ENCODE measurements around the gene KSR1. TPM values are rescaled to one million over a fixed set of nuclear protein-coding genes. Genes with fewer than 3 reads are reported as not detected.
A peak's percentile ranks its signal among the peaks of the same experiment; 100 is the strongest.

Gene KSR1
- total RNA-seq, 2 donors from 2014 or later = 11.5 to 23.7 TPM

- TF ChIP-seq CTCF (IDR thresholded peaks at IDR 0.05) (no peak), POLR2A (IDR thresholded peaks at IDR 0.05) (no peak), POLR2AphosphoS5 (IDR thresholded peaks at IDR 0.05) (no peak)
- Histone ChIP-seq H3K36me3 (no peaks in the 10 kb centered on the region), H3K9me3 (no peaks in the 10 kb centered on the region), H3K4me3 (no peak overlapping the region), H3K27me3 (replicated peaks; ENCODE audit: insufficient read depth) (no peaks in the 10 kb centered on the region), H3K4me1 (replicated peaks) (no peaks in the 10 kb centered on the region), H3K27ac (no peak overlapping the region)
- WGBS = 95% methylated on average over 3 of the region's 3 CpGs
- no peak for DNase-seq (ENCODE audit: low spot score)
- intact Hi-C loops (cut with DNase I) = loop anchor here (5.0 kb wide), 1 partner anchor 34 kb away; no protein-coding TSS in a partner anchor
Observed at GRCh38 chr17:27536781-27537180, 80.5 kb downstream of the KSR1 start.

GRCh38 chr17:27538156-27538955 lies 82.1 kb downstream of the KSR1 start:
- H3K27ac ChIP-seq = no peak overlapping the region
- WGBS = 79% methylated on average over 11 of the region's 11 CpGs
- no peaks in the 10 kb centered on the region for H3K27me3 ChIP-seq (replicated peaks; ENCODE audit: insufficient read depth)
- no peaks in the 10 kb centered on the region for H3K36me3 ChIP-seq
- no peak for TF ChIP-seq CTCF (IDR thresholded peaks at IDR 0.05)
- TF ChIP-seq POLR2A (IDR thresholded peaks at IDR 0.05) = no peak
- TF ChIP-seq POLR2AphosphoS5 (IDR thresholded peaks at IDR 0.05) = no peak
- H3K4me3 ChIP-seq = no peak overlapping the region
- intact Hi-C loops (cut with DNase I) = loop anchor here (5.0 kb wide), 1 partner anchor 36 kb away; no protein-coding TSS in a partner anchor
- no peaks in the 10 kb centered on the region for H3K9me3 ChIP-seq
- no peak for DNase-seq (ENCODE audit: low spot score)
- H3K4me1 ChIP-seq (replicated peaks) = no peaks in the 10 kb centered on the region

GRCh38 chr17:27539152-27539551 lies 82.9 kb downstream of the KSR1 start:
- intact Hi-C loops (cut with DNase I) = loop anchor here (5.0 kb wide), 1 partner anchor 37 kb away; no protein-coding TSS in a partner anchor
- no peak overlapping the region for H3K27ac ChIP-seq

GRCh38 chr17:27539794-27540317 lies 83.6 kb downstream of the KSR1 start:
- 65% methylated on average over 3 of the region's 3 CpGs for WGBS
- H3K4me3 ChIP-seq = no peak overlapping the region
- peak overlapping the region in 1 of 2 donors; percentile 50 for H3K27ac ChIP-seq
- DNase-seq (ENCODE audit: low spot score) = no peak
- H3K9me3 ChIP-seq = no peaks in the 10 kb centered on the region
- H3K4me1 ChIP-seq (replicated peaks) = no peaks in the 10 kb centered on the region
- H3K36me3 ChIP-seq = no peaks in the 10 kb centered on the region
- intact Hi-C loops (cut with DNase I) = loop anchor here (5.0 kb wide), 1 partner anchor 38 kb away; no protein-coding TSS in a partner anchor
- TF ChIP-seq POLR2A (IDR thresholded peaks at IDR 0.05) (no peak), POLR2AphosphoS5 (IDR thresholded peaks at IDR 0.05) (no peak), CTCF (IDR thresholded peaks at IDR 0.05) (no peak)
- H3K27me3 ChIP-seq (replicated peaks; ENCODE audit: insufficient read depth) = no peaks in the 10 kb centered on the region

More at GRCh38 chr17:27539152-27539551, 82.9 kb downstream of the KSR1 start:
- no peaks in the 10 kb centered on the region for H3K4me1 ChIP-seq (replicated peaks)
- DNase-seq (ENCODE audit: low spot score) = no peak
- TF ChIP-seq POLR2AphosphoS5 (IDR thresholded peaks at IDR 0.05) (no peak), POLR2A (IDR thresholded peaks at IDR 0.05) (no peak), CTCF (IDR thresholded peaks at IDR 0.05) (no peak)
- H3K36me3 ChIP-seq = no peaks in the 10 kb centered on the region
- no peak overlapping the region for H3K4me3 ChIP-seq
- WGBS = 97% methylated on average over 8 of the region's 8 CpGs
- no peaks in the 10 kb centered on the region for H3K9me3 ChIP-seq
- no peaks in the 10 kb centered on the region for H3K27me3 ChIP-seq (replicated peaks; ENCODE audit: insufficient read depth)
